ENCODE measurements around the gene TRNP1.

TRNP1 gene

DNA sequence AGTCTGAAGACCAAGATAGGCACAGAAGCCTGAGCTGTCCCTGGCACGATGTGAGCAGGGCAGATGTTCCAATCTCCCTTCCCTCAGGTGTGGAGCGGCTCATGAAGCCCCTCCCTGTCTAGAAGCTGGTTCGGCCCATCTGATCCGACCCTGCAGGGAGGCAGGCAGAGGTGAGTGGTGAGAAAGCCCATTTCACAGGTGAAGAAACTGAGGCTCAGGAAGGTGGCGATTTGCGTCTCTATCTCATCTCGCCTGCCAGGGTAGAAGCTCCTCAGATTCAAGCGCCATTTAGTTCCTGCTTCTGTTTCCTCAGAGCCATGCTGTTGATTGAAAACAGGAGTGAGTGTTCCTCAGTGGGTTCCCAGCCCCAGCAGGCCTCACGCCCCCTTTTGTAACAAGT is 36.0 kb downstream of the TRNP1 start:
- no peaks in the 10 kb centered on the region for H3K4me1 ChIP-seq (ENCODE audit: low read depth, poor library complexity, severe bottlenecking)
- H3K9ac ChIP-seq: no peak overlapping the region
- H3K27ac ChIP-seq: no peak overlapping the region
- no peak overlapping the region for H3K4me2 ChIP-seq
- H4K20me1 ChIP-seq (ENCODE audit: insufficient read depth): no peaks in the 10 kb centered on the region
- H3K36me3 ChIP-seq (ENCODE audit: insufficient read depth): no peaks in the 10 kb centered on the region
- H3K27me3 ChIP-seq (ENCODE audit: insufficient read depth, low read depth): no peaks in the 10 kb centered on the region; the same call in 1 of the 2 replicates
- TF ChIP-seq, protein P1, sequence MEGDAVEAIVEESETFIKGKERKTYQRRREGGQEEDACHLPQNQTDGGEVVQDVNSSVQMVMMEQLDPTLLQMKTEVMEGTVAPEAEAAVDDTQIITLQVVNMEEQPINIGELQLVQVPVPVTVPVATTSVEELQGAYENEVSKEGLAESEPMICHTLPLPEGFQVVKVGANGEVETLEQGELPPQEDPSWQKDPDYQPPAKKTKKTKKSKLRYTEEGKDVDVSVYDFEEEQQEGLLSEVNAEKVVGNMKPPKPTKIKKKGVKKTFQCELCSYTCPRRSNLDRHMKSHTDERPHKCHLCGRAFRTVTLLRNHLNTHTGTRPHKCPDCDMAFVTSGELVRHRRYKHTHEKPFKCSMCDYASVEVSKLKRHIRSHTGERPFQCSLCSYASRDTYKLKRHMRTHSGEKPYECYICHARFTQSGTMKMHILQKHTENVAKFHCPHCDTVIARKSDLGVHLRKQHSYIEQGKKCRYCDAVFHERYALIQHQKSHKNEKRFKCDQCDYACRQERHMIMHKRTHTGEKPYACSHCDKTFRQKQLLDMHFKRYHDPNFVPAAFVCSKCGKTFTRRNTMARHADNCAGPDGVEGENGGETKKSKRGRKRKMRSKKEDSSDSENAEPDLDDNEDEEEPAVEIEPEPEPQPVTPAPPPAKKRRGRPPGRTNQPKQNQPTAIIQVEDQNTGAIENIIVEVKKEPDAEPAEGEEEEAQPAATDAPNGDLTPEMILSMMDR (conservative IDR thresholded peaks at IDR 0.05; ENCODE audit: low read depth, low read length): no peak
- no peak overlapping the region for H2AFZ ChIP-seq (ENCODE audit: low read depth)
- H3K4me3 ChIP-seq (IDR thresholded peaks at IDR 0.05; ENCODE audit: insufficient read depth, low read depth, low read length): no peak overlapping the region
- H3K79me2 ChIP-seq (ENCODE audit: insufficient read depth, low read depth): no peaks in the 10 kb centered on the region

DNA sequence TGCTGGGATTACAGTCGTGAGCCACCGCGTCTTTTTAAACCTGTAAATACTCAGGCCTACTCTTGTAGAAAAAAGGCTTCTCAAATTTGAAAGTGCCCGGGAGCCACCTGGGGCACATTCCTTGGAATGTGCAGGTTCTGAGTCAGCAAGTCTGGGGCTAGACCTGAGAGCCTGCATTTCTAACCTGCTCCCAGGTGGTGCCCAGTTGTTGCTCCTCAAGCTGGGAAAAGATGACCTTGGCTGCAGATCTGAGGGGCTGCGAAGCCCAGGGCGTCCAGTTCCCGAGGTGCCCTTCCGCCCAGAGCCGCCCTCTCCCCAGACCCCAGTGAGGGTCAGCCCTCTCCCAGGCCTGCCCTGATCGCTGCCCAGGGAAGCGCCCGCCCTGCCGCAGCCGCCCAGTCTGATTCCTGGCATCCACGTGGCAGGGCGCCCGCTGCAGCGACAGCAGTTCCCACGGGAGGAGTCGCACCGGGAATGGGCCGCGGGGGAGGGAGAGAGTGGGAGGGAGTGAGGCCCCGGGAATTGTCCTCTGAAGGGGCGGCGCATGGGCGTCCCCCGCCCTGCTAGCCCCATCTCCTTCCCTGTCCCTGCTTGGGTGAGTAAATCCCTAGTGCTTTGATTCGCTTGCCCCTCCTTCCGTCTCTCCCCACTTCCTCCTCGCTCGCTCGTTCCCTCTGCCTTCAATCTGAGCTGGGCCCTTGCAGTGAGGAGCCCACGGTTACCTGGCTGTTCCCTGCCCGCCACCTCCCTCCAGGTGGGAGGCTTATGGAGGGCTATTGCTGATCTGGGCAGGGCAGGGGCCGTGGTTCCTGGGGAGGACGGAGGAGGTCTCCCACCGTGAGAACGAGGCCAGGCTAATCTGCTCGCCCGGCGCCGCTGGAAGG is 38.0 kb downstream of the TRNP1 start:
- H3K9ac ChIP-seq: no peak overlapping the region
- no peak overlapping the region for H3K4me2 ChIP-seq
- no peak overlapping the region for H3K27ac ChIP-seq

DNA sequence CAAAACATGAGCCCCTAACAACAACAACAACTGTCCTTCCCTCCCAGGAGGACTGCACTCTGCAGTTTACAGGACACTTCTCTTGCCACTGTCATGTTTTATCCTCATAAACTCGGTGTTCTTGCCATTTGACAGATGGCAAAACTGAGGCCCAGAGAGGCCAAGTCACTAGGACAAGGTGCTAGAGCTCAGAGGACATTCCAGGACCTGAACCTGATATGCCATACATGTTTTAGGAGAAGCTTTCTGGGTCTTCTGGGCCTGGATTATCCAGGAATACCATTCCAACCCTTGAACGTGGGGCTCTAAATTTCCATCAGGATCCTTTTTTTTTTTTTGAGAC is 38.6 kb downstream of the TRNP1 start:
- H3K27me3 ChIP-seq (ENCODE audit: insufficient read depth, low read depth): no peaks in the 10 kb centered on the region; the same call in 1 of the 2 replicates
- no peak overlapping the region for H3K9ac ChIP-seq
- H3K4me3 ChIP-seq (IDR thresholded peaks at IDR 0.05; ENCODE audit: insufficient read depth, low read depth, low read length): no peak overlapping the region
- no peaks in the 10 kb centered on the region for H3K79me2 ChIP-seq (ENCODE audit: insufficient read depth, low read depth)
- no peak overlapping the region for H2AFZ ChIP-seq (ENCODE audit: low read depth)
- no peaks in the 10 kb centered on the region for H3K36me3 ChIP-seq (ENCODE audit: insufficient read depth)
- no peaks in the 10 kb centered on the region for H3K4me1 ChIP-seq (ENCODE audit: low read depth, poor library complexity, severe bottlenecking)
- no peak overlapping the region for H3K4me2 ChIP-seq
- H4K20me1 ChIP-seq (ENCODE audit: insufficient read depth): no peaks in the 10 kb centered on the region
- no peak overlapping the region for H3K27ac ChIP-seq
- TF ChIP-seq, protein P1 (conservative IDR thresholded peaks at IDR 0.05; ENCODE audit: low read depth, low read length): no peak

More for the DNA sequence above, 38.0 kb downstream of the TRNP1 start:
- Histone ChIP-seq H3K79me2 (ENCODE audit: insufficient read depth, low read depth) (no peaks in the 10 kb centered on the region), H4K20me1 (ENCODE audit: insufficient read depth) (no peaks in the 10 kb centered on the region), H3K27me3 (ENCODE audit: insufficient read depth, low read depth) (no peaks in the 10 kb centered on the region; the same call in 1 of the 2 replicates), H3K36me3 (ENCODE audit: insufficient read depth) (no peaks in the 10 kb centered on the region), H3K4me3 (IDR thresholded peaks at IDR 0.05; ENCODE audit: insufficient read depth, low read depth, low read length) (no peak overlapping the region), H3K4me1 (ENCODE audit: low read depth, poor library complexity, severe bottlenecking) (no peaks in the 10 kb centered on the region), H2AFZ (ENCODE audit: low read depth) (no peak overlapping the region)
- TF ChIP-seq, protein P1 (conservative IDR thresholded peaks at IDR 0.05; ENCODE audit: low read depth, low read length): no peak

DNA sequence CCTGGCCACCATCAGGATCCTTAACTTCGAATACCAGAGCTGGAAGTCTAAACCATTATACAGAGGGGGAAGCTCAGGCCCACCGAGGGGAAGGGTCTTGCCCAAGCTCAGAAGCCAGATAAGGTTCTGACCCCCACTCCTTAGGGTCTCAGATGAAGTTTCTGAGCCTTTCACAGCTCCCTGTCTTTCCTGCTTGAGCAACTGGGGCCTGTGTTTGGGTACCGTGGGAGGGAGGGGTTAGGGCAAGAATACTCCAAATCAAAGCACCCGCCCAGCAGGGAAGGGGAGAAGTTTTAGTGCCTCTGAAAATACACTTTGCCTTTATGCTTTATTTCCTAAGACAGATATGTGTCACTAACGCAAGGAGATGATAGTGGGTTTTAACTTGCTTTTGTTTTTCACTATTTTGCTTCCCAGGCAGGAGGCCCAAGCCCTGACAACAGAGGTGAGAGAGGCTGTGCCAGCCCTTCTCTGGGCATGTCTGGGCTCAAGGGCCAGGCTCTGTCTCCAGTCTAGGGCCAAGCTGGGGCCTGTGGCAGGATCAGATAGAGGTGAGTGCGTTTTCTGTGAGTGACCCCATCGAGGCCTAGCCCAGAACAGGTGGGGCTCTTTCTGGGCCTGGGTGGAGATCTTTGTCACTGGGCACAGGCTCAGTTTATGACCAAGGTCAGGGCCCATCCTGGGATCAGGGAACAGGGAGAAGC is 39.7 kb downstream of the TRNP1 start:
- Histone ChIP-seq H3K4me2 (no peak overlapping the region), H3K9ac (no peak overlapping the region), H3K36me3 (ENCODE audit: insufficient read depth) (no peaks in the 10 kb centered on the region), H3K4me3 (IDR thresholded peaks at IDR 0.05; ENCODE audit: insufficient read depth, low read depth, low read length) (no peak overlapping the region), H3K79me2 (ENCODE audit: insufficient read depth, low read depth) (no peaks in the 10 kb centered on the region), H3K4me1 (ENCODE audit: low read depth, poor library complexity, severe bottlenecking) (no peaks in the 10 kb centered on the region), H3K27me3 (ENCODE audit: insufficient read depth, low read depth) (no peaks in the 10 kb centered on the region; the same call in 1 of the 2 replicates), H2AFZ (ENCODE audit: low read depth) (no peak overlapping the region), H4K20me1 (ENCODE audit: insufficient read depth) (no peaks in the 10 kb centered on the region), H3K27ac (no peak overlapping the region)
- TF ChIP-seq, protein P1 (conservative IDR thresholded peaks at IDR 0.05; ENCODE audit: low read depth, low read length): no peak

All from KMS-11 (cell line).